GM12878 (cell line): Measurements from ENCODE around the gene HOXA2. TPM values are rescaled to one million over a fixed set of nuclear protein-coding genes. Genes with fewer than 3 reads are reported as not detected.

ENCODE experiments used
- ATAC-seq: fragments of 200-7000 bp; cut with Tn5 transposase; 3 replicates; pipeline ENCODE4 v1.9.1; 2020; ENCODE audit warnings: mild to moderate bottlenecking, moderate library complexity
- BruUV-seq: library from RNA; stranded (reverse); fragments of 400-500 nt; replicated peaks from 2 replicates; lab custom pipeline; 2021; lab: Mats Ljungman, UMichigan
- CTCF ChIA-PET: fragments of 300-600 bp; sonication (Branson Sonifier 250); formaldehyde crosslinking; extraction: SDS; loops from one replicate; lab custom pipeline; 2021; ENCODE audit warnings: inconsistent platforms; lab: Yijun Ruan, JAX
- POLR2A ChIA-PET: fragments of 350-600 bp; formaldehyde crosslinking; extraction: SDS; loops from one replicate; lab custom pipeline; 2021; ENCODE audit warnings: inconsistent platforms; lab: Charles Lee
- RAD21 ChIA-PET: fragments of 300-600 bp; sonication (Branson Sonifier 250); formaldehyde crosslinking; loops from one replicate; lab custom pipeline; 2023; ENCODE audit warnings: antibody characterized with exemption; ENCODE audit not compliant: unreplicated experiment; lab: Charles Lee
- SMC1A ChIA-PET: fragments of 300-600 bp; sonication (Branson Sonifier 250); formaldehyde crosslinking; loops from one replicate; lab custom pipeline; 2023; ENCODE audit not compliant: unreplicated experiment, uncharacterized antibody; lab: Charles Lee
- DNase-seq: peaks from one replicate; pipeline ENCODE4 v3.0.0-alpha.2; 2011; ENCODE audit warnings: low read depth, low spot score
- FAIRE-seq: peaks from 3 replicates; lab custom pipeline; 2011; peaks lifted over from hg19 to GRCh38; lab: Jason Lieb, UNC
- H2AFZ ChIP-seq: 2 replicates; pipeline ENCODE4 v1.6.0; 2011; ENCODE audit warnings: low read depth, low read length, control low read depth; ENCODE audit not compliant: control insufficient read depth
- H3K27ac ChIP-seq: 2 replicates; pipeline ENCODE4 v1.5.1; 2011; ENCODE audit warnings: control low read depth; ENCODE audit not compliant: control insufficient read depth, insufficient read depth
- H3K27me3 ChIP-seq, 2 experiments: replicated peaks in 1 of 2; 2 replicates each; pipeline versions ENCODE4 v1.6.0 to v1.6.1; 2011; ENCODE audit warnings: low read length in 1 of 2; ENCODE audit not compliant: control insufficient read depth in 2 of 2, insufficient read depth in 2 of 2
- H3K36me3 ChIP-seq, 2 experiments: 2 replicates each; pipeline ENCODE4 v1.5.1; 2011; ENCODE audit warnings: low read length in 1 of 2; ENCODE audit not compliant: control insufficient read depth in 2 of 2, insufficient read depth in 2 of 2
- H3K4me1 ChIP-seq: 2 replicates; pipeline ENCODE4 v1.6.1; 2011; ENCODE audit warnings: mild to moderate bottlenecking, low read length, moderate library complexity, mixed read lengths; ENCODE audit not compliant: control insufficient read depth, insufficient read depth
- H3K4me2 ChIP-seq: 2 replicates; pipeline ENCODE4 v1.6.0; 2011; ENCODE audit warnings: control low read depth; ENCODE audit not compliant: control insufficient read depth, insufficient read depth
- H3K4me3 ChIP-seq: fragments of 200-600 bp; sonication (generic); 2 replicates; pipeline ENCODE4 v1.5.1; 2016
- H3K79me2 ChIP-seq: 2 replicates; pipeline ENCODE4 v1.6.0; 2011; ENCODE audit warnings: low read length; ENCODE audit not compliant: control insufficient read depth, insufficient read depth
- H3K9ac ChIP-seq: 2 replicates; pipeline ENCODE4 v1.8.0; 2011; ENCODE audit warnings: low read length, control low read depth, mixed read lengths; ENCODE audit not compliant: control insufficient read depth, insufficient read depth
- H3K9me3 ChIP-seq: replicated peaks from 3 replicates; pipeline ENCODE4 v1.5.1; 2011; ENCODE audit warnings: mild to moderate bottlenecking, low read length; ENCODE audit not compliant: control insufficient read depth, insufficient read depth
- H4K20me1 ChIP-seq: 2 replicates; pipeline ENCODE4 v1.6.0; 2011; ENCODE audit not compliant: control insufficient read depth, insufficient read depth
- CBX5 ChIP-seq: sonication (generic); IDR thresholded peaks from 2 replicates; pipeline ENCODE4 v1.6.1; 2016; ENCODE audit warnings: low read depth, moderate library complexity, mild to moderate bottlenecking, inconsistent platforms
- CHD1 ChIP-seq: IDR thresholded peaks from 2 replicates; pipeline ENCODE4 v1.6.1; 2012; ENCODE audit warnings: low read depth, low read length, improper control_type of control experiment
- ESRRA ChIP-seq: IDR thresholded peaks from 2 replicates; pipeline ENCODE4 v1.6.1; 2012; ENCODE audit warnings: mild to moderate bottlenecking, low read length, improper control_type of control experiment
- FOXM1 ChIP-seq: IDR thresholded peaks from 2 replicates; pipeline ENCODE4 v1.6.1; 2012; ENCODE audit warnings: low read depth, mild to moderate bottlenecking, inconsistent platforms, low read length, moderate library complexity
- IKZF2 ChIP-seq, 2 experiments: fragments of 450-650 bp; IDR thresholded peaks; 2 replicates each; pipeline ENCODE4 v1.6.1; 2017; ENCODE audit warnings: mild to moderate bottlenecking in 2 of 2, moderate library complexity in 2 of 2
- NFIC ChIP-seq: IDR thresholded peaks from 2 replicates; pipeline ENCODE4 v1.6.1; 2012; ENCODE audit warnings: low read depth, mild to moderate bottlenecking, inconsistent platforms, low read length, moderate library complexity
- NFYB ChIP-seq: IDR thresholded peaks from 2 replicates; pipeline ENCODE4 v1.6.1; 2011; ENCODE audit warnings: low read depth, mild to moderate bottlenecking, low read length, improper control_type of control experiment, moderate library complexity; ENCODE audit not compliant: insufficient read depth
- PML ChIP-seq: IDR thresholded peaks from 2 replicates; pipeline ENCODE4 v1.6.1; 2012; ENCODE audit warnings: low read length, inconsistent platforms
- SMC3 ChIP-seq: IDR thresholded peaks from 2 replicates; pipeline ENCODE4 v1.6.1; 2011; ENCODE audit warnings: low read length, improper control_type of control experiment, borderline replicate concordance
- SRF ChIP-seq, 2 experiments: IDR thresholded peaks; 2 replicates each; pipeline ENCODE4 v1.6.1; 2011; ENCODE audit warnings: low read depth in 2 of 2, low read length in 2 of 2, mild to moderate bottlenecking in 1 of 2, moderate library complexity in 1 of 2
- TBL1XR1 ChIP-seq: IDR thresholded peaks from 2 replicates; pipeline ENCODE4 v1.6.1; 2012; ENCODE audit warnings: low read depth, low read length, improper control_type of control experiment
- YBX1 ChIP-seq: fragments of 450-650 bp; IDR thresholded peaks from 2 replicates; pipeline ENCODE4 v1.6.1; 2016; ENCODE audit warnings: antibody characterized with exemption
- YY1 ChIP-seq: IDR thresholded peaks from 2 replicates; pipeline ENCODE4 v1.6.1; 2011; ENCODE audit warnings: low read depth, mild to moderate bottlenecking, low read length
- WGBS: methylation state at CpG from one replicate; pipeline ENCODE4 v1.1.6; 2016; ENCODE audit warnings: low lambda C conversion rate; ENCODE audit not compliant: insufficient replicate concordance, insufficient coverage; ENCODE audit errors: missing lambda C conversion rate; 5-methylcytosine and 5-hydroxymethylcytosine counted together
- in situ Hi-C: fragments of 300-500 bp; cut with MboI; formaldehyde crosslinking; loops from 9 replicates; pipeline ENCODE4 v1.14.3; 2018; ENCODE audit warnings: mixed read lengths
- intact Hi-C: fragments of 100-400 bp; cut with micrococcal nuclease; formaldehyde crosslinking; loops from one replicate; pipeline ENCODE4 v1.14.2; 2022; ENCODE audit not compliant: unreplicated experiment
- polyA plus RNA-seq, 11 experiments: library from polyadenylated mRNA; depleted of rRNA in 4 of 11; unstranded in 6 of 11; stranded (reverse) in 5 of 11; fragments of >200 nt; fragmentation: Nextera tagmentation in 4 of 11; fragmentation: Illumina TruSeq in 1 of 11; extraction: Ambion mirVana in 4 of 11; extraction: Trizol in 1 of 11; gene quantifications; 1 replicate in 1 of 11; 2 replicates in 10 of 11; pipeline versions ENCODE4 v1.2.1 to v1.2.3, GENCODE V29; 2011 to 2016; ENCODE audit warnings: inconsistent platforms in 2 of 11, missing spikeins in 2 of 11, low read depth in 1 of 11
- total RNA-seq, 4 experiments: library from RNA; depleted of rRNA in 3 of 4; stranded (reverse); fragments of >200 nt in 3 of 4; fragmentation: Illumina TruSeq in 1 of 4; extraction: Trizol in 1 of 4; gene quantifications; 2 replicates each; pipeline versions ENCODE4 v1.2.1 to v1.2.3, GENCODE V29; 2013 to 2021
- TF ChIP-seq, protein P1 (sequence below): fragments of 450-650 bp; IDR thresholded peaks from 2 replicates; pipeline ENCODE4 v1.6.1; 2016; ENCODE audit warnings: mild to moderate bottlenecking
- TF ChIP-seq, protein P2 (sequence below): IDR thresholded peaks from 2 replicates; pipeline ENCODE4 v1.6.1; 2011; ENCODE audit warnings: borderline replicate concordance, low read depth, mild to moderate bottlenecking, moderate library complexity, mixed read lengths, low read length; ENCODE audit not compliant: insufficient read depth; ENCODE audit errors: extremely low read length
- TF ChIP-seq, protein P3 (sequence below): IDR thresholded peaks from 2 replicates; pipeline ENCODE4 v1.6.1; 2012; ENCODE audit warnings: low read depth, low read length, improper control_type of control experiment
- TF ChIP-seq, protein P4 (sequence below): fragments of 450-650 bp; IDR thresholded peaks from 2 replicates; pipeline ENCODE4 v1.6.1; 2016; ENCODE audit warnings: mild to moderate bottlenecking, moderate library complexity, borderline replicate concordance

The HOXA2 gene
- total and polyA plus RNA-seq, 10 of the 15 experiments (the other 5 are each of a cell fraction or from before 2014, with no cell fraction given) = not detected

DNA sequence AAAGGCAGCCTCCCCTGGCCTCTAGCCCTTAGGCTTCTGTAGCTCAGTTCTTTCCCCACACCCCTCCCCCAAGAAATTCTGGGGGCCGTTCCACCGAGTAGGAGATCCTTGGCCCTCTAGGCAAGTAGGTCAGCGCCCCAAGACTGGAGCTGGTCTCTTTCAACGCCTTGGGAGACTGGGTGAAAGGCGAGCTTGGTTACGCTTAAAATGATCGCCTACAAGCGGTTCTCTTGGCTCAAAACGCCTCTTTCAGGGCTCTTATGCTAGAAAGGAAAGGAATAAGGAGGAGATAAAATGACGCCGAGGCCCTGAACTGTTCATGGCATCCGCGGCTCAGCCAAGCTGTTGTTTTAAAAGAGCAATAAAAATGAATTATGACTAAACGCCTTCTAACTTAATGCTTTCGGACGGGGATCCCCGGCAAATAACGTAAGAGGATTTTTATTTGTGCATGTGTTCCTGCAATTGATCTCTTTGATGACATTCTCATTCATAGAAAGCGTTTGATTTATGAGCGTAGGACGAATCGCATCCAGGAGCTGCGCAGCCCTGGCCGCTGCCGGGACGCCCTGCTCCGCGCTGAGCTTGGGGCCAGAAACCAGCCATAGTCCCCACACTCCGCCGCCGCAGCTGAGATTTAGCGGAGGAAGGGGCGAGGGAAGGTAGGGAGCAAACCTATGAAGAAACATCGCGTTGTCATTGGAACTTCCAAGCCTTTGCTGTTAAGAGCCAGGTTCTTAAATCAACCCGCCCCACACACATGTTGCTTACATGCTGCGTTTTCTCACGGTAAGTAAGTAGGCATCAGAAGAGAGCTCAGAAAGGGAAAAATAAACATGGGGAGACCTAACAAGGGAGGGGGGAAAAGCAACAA, 3.7 kb downstream of the HOXA2 start:
- Histone ChIP-seq H2AFZ (no peak overlapping the region), H3K4me3 (no peak overlapping the region), H3K27ac (no peak overlapping the region), H3K4me1 (peaks cover 6% of the 10 kb centered on the region), H3K9ac (no peak overlapping the region), H3K79me2 (no peaks in the 10 kb centered on the region), H3K9me3 (no peaks in the 10 kb centered on the region; the same call in 2 of the 3 replicates), H3K36me3 (no peaks in the 10 kb centered on the region), H4K20me1 (no peaks in the 10 kb centered on the region), H3K27me3 (peaks cover 3 to 4% of the 10 kb centered on the region in 2 experiments), H3K4me2 (no peak overlapping the region)
- intact Hi-C loops (no loop called here), in situ Hi-C loops (no loop called here)
- FAIRE-seq (no peak), ATAC-seq (no peak), DNase-seq (no peak)
- ChIA-PET RAD21 (interaction anchor here (0.6 kb wide), 1 partner anchor 802 kb away, joined by 3 read pairs; no protein-coding TSS in a partner anchor), CTCF (interaction anchor here (0.6 to 1.5 kb wide), 4 partner anchors 7 to 245 kb away, joined by 3 to 5 read pairs (median 4); no protein-coding TSS in a partner anchor), POLR2A (interaction anchor here (0.7 kb wide), 1 partner anchor 51 kb away, joined by 3 read pairs; no protein-coding TSS in a partner anchor), SMC1A (interaction anchor here (1.0 to 2.4 kb wide), 5 partner anchors 8 to 192 kb away, joined by 3 to 8 read pairs (median 3); no protein-coding TSS in a partner anchor)
- BruUV-seq = no TSS peak
- 96% methylated on average over 38 of the region's 38 CpGs for WGBS
- TF ChIP-seq, protein P1, sequence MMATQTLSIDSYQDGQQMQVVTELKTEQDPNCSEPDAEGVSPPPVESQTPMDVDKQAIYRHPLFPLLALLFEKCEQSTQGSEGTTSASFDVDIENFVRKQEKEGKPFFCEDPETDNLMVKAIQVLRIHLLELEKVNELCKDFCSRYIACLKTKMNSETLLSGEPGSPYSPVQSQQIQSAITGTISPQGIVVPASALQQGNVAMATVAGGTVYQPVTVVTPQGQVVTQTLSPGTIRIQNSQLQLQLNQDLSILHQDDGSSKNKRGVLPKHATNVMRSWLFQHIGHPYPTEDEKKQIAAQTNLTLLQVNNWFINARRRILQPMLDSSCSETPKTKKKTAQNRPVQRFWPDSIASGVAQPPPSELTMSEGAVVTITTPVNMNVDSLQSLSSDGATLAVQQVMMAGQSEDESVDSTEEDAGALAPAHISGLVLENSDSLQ = no peak
- TF ChIP-seq YY1 (no peak), PML (no peak), ESRRA (no peak), CHD1 (no peak), TBL1XR1 (no peak), SRF (IDR thresholded peaks at IDR 0.05; ENCODE audit: low read depth in 2 of 2, low read length in 2 of 2) (no peak), NFYB (no peak), IKZF2 (IDR thresholded peaks at IDR 0.05) (no peak), YBX1 (no peak), NFIC (no peak), FOXM1 (no peak), SMC3 (no peak), CBX5 (no peak)
- TF ChIP-seq, protein P2, sequence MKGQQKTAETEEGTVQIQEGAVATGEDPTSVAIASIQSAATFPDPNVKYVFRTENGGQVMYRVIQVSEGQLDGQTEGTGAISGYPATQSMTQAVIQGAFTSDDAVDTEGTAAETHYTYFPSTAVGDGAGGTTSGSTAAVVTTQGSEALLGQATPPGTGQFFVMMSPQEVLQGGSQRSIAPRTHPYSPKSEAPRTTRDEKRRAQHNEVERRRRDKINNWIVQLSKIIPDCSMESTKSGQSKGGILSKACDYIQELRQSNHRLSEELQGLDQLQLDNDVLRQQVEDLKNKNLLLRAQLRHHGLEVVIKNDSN = no peak
- TF ChIP-seq, protein P3, sequence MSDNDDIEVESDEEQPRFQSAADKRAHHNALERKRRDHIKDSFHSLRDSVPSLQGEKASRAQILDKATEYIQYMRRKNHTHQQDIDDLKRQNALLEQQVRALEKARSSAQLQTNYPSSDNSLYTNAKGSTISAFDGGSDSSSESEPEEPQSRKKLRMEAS = no peak
- TF ChIP-seq, protein P4, sequence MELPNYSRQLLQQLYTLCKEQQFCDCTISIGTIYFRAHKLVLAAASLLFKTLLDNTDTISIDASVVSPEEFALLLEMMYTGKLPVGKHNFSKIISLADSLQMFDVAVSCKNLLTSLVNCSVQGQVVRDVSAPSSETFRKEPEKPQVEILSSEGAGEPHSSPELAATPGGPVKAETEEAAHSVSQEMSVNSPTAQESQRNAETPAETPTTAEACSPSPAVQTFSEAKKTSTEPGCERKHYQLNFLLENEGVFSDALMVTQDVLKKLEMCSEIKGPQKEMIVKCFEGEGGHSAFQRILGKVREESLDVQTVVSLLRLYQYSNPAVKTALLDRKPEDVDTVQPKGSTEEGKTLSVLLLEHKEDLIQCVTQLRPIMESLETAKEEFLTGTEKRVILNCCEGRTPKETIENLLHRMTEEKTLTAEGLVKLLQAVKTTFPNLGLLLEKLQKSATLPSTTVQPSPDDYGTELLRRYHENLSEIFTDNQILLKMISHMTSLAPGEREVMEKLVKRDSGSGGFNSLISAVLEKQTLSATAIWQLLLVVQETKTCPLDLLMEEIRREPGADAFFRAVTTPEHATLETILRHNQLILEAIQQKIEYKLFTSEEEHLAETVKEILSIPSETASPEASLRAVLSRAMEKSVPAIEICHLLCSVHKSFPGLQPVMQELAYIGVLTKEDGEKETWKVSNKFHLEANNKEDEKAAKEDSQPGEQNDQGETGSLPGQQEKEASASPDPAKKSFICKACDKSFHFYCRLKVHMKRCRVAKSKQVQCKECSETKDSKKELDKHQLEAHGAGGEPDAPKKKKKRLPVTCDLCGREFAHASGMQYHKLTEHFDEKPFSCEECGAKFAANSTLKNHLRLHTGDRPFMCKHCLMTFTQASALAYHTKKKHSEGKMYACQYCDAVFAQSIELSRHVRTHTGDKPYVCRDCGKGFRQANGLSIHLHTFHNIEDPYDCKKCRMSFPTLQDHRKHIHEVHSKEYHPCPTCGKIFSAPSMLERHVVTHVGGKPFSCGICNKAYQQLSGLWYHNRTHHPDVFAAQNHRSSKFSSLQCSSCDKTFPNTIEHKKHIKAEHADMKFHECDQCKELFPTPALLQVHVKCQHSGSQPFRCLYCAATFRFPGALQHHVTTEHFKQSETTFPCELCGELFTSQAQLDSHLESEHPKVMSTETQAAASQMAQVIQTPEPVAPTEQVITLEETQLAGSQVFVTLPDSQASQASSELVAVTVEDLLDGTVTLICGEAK = no peak
